Osteocyte (in vitro differentiated cells): ENCODE data around the gene CENPC. TPM values are rescaled to one million over a fixed set of nuclear protein-coding genes. Genes with fewer than 3 reads are reported as not detected.
"Not testable (repeated sequence)": the region's sequence is repeated elsewhere in the genome, so short reads cannot be mapped to it uniquely, and the experiment has no call there.

Source experiments
- DNase-seq: peaks from one replicate; pipeline ENCODE4 v3.0.0; 2021; ENCODE audit warnings: mixed read lengths; ENCODE audit not compliant: unreplicated experiment; ENCODE audit errors: extremely low spot score
- H3K27ac Mint-ChIP-seq: one replicate; pipeline ENCODE4 v1.8.0; 2021; ENCODE audit warnings: mild to moderate bottlenecking, mixed read lengths; ENCODE audit not compliant: unreplicated experiment
- H3K27me3 Mint-ChIP-seq: one replicate; pipeline ENCODE4 v1.8.0; 2021; ENCODE audit warnings: mixed read lengths; ENCODE audit not compliant: unreplicated experiment
- H3K36me3 Mint-ChIP-seq: one replicate; pipeline ENCODE4 v1.8.0; 2021; ENCODE audit warnings: mixed read lengths; ENCODE audit not compliant: unreplicated experiment
- H3K4me1 Mint-ChIP-seq: one replicate; pipeline ENCODE4 v1.8.0; 2021; ENCODE audit warnings: mixed read lengths; ENCODE audit not compliant: unreplicated experiment
- H3K4me3 Mint-ChIP-seq: one replicate; pipeline ENCODE4 v1.8.0; 2021; ENCODE audit warnings: mild to moderate bottlenecking, moderate library complexity, mixed read lengths; ENCODE audit not compliant: unreplicated experiment
- H3K9me3 Mint-ChIP-seq: one replicate; pipeline ENCODE4 v1.8.0; 2021; ENCODE audit warnings: mixed read lengths; ENCODE audit not compliant: unreplicated experiment
- total RNA-seq: library from RNA; stranded (reverse); gene quantifications from 2 replicates; pipeline ENCODE4 v1.2.1, GENCODE V29; 2021
- TF ChIP-seq, protein P1 (sequence below): fragments of 200-600 bp; sonication (generic); IDR thresholded peaks from 2 replicates; pipeline ENCODE4 v1.5.0; 2021; ENCODE audit warnings: antibody characterized with exemption, mild to moderate bottlenecking, moderate library complexity

The CENPC gene
- total RNA-seq, 1 donor from 2014 or later: 15.8 TPM

DNA sequence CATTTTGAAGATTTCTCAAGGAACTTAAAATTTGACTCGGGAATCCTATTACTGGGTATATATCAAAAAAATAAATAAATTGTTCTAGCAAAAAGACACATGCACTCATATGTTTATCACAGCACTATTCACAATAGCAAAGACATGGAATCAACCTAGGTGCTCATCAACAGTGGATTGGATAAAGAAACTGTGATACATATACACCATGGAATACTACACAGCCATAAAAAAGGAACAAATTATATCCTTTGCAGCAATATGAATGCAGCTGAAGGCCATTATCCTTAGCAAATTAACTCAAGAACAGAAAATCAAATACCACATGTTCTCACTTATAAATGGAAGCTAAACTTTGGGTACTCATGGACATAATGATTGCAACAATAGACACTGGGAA, 97.4 kb downstream of the CENPC start:
- DNase-seq: no peak
- TF ChIP-seq, protein P1, sequence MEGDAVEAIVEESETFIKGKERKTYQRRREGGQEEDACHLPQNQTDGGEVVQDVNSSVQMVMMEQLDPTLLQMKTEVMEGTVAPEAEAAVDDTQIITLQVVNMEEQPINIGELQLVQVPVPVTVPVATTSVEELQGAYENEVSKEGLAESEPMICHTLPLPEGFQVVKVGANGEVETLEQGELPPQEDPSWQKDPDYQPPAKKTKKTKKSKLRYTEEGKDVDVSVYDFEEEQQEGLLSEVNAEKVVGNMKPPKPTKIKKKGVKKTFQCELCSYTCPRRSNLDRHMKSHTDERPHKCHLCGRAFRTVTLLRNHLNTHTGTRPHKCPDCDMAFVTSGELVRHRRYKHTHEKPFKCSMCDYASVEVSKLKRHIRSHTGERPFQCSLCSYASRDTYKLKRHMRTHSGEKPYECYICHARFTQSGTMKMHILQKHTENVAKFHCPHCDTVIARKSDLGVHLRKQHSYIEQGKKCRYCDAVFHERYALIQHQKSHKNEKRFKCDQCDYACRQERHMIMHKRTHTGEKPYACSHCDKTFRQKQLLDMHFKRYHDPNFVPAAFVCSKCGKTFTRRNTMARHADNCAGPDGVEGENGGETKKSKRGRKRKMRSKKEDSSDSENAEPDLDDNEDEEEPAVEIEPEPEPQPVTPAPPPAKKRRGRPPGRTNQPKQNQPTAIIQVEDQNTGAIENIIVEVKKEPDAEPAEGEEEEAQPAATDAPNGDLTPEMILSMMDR: no peak
- Mint-ChIP-seq H3K27me3 (no peaks in the 10 kb centered on the region), H3K9me3 (peaks cover 10% of the 10 kb centered on the region), H3K27ac (no peak overlapping the region), H3K4me3 (no peak overlapping the region), H3K4me1 (peaks cover 1% of the 10 kb centered on the region), H3K36me3 (peaks cover 9% of the 10 kb centered on the region)

DNA sequence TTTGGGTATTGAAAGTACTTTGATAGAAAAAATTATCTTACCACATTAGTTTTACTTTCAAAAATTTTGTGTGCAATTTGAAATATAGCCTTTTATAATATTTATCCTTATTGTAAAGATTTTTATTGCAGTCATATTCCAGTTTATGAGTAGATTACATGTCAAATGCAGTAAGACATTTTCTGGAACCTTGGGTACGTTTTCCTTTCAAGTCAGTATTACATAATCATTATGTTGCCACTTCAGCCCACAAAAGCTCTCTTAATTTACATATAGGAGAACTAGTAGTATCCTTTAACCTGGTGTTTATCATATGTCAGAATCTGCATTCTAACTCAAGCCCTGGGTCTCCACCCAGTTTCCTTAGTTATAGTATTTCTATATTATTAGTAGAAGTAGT, 98.5 kb downstream of the CENPC start:
- Mint-ChIP-seq H3K4me3 (no peak overlapping the region), H3K4me1 (no peaks in the 10 kb centered on the region), H3K27ac (no peak overlapping the region), H3K36me3 (peaks cover 16% of the 10 kb centered on the region), H3K9me3 (peaks cover 16% of the 10 kb centered on the region), H3K27me3 (no peaks in the 10 kb centered on the region)
- DNase-seq: no peak
- TF ChIP-seq, protein P1: no peak

DNA sequence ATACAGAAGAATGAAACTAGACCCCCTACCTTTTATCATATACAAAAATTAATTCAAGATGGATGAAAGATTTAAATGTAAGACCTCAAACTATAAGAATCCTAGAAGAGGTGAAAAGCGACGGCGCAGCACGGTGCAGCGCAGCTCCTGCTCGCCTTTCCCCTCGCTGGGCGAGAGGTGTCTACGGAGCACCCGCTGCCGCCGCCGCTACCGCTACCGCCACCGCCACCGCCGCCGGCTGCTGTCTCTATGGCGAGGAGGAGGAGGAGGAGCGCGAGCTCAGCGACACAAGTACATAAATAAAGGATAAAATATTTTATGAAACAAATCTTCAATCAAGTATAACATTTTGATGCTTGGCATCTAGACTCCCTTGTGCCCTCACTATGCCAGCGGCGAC, 99.4 kb downstream of the CENPC start:
- H3K27me3 Mint-ChIP-seq, H3K4me1 Mint-ChIP-seq, H3K4me3 Mint-ChIP-seq, DNase-seq, H3K27ac Mint-ChIP-seq: not testable (repeated sequence)
- peaks cover 18% of the 10 kb centered on the region for H3K36me3 Mint-ChIP-seq
- H3K9me3 Mint-ChIP-seq: peaks cover 17% of the 10 kb centered on the region

DNA sequence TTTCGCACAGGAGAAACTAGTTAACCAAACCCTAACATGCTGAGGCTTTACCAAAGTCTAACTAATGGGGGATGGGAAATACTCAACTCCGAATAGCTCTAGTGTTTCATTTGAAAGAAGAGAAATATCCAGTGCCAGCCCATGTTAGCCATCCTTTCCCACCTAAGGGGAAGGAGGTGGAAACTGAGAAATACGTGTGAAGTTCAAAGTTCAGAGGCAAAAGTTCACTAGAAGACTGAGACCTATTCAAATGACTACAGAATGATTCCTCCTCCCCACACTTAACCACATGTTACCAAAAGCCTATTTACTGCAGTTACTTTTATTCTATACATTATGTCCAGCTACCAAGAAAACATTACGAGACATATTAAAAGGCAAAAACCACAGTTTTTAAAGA, 106.3 kb downstream of the CENPC start:
- TF ChIP-seq, protein P1: no peak
- H3K9me3 Mint-ChIP-seq: peaks cover 6% of the 10 kb centered on the region
- H3K4me3 Mint-ChIP-seq: no peak overlapping the region
- H3K27me3 Mint-ChIP-seq: no peaks in the 10 kb centered on the region
- H3K36me3 Mint-ChIP-seq: peaks cover 14% of the 10 kb centered on the region
- peaks cover 6% of the 10 kb centered on the region for H3K4me1 Mint-ChIP-seq
- H3K27ac Mint-ChIP-seq: no peak overlapping the region
- DNase-seq: no peak

DNA sequence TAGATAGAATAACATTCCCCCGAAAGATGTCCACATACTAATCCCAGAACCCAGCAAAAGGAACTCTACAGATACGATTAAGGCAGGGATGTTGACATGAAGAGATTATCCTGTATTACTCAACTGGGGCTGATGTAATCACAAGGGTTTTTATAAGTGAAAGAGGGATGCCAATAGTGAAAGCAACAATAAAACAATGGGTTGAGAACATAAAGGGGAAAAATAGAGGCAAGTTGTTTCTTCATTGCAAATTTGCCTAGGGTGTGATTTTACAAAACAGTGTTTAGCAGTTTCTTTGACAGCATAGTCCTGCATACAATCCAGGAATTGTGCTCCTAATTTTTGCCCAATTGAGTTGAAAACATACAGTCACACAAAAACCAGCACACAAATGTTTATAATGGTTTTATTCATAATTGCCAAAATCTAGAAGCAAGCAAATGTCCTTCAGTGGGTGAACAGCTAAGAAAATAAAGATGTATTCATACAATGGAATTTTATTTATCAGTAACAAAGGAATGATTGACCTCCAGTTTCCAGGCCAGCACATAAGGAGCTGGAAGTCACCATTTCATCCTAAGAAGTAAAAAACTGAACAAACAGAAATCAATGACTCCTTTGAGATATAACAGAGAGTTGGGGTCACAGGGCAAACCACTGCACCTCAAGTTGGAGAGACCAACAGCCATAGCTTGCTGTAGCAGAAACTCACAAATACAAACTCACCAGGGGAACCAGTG, 107.2 kb downstream of the CENPC start:
- DNase-seq: no peak
- H3K9me3 Mint-ChIP-seq: peaks cover 6% of the 10 kb centered on the region
- TF ChIP-seq, protein P1: no peak
- H3K36me3 Mint-ChIP-seq: peaks cover 18% of the 10 kb centered on the region
- peak overlapping the region; percentile 29 for H3K27ac Mint-ChIP-seq
- peaks cover 6% of the 10 kb centered on the region for H3K4me1 Mint-ChIP-seq
- H3K4me3 Mint-ChIP-seq: no peak overlapping the region
- no peaks in the 10 kb centered on the region for H3K27me3 Mint-ChIP-seq
